ENCODE measurements around the gene SEMA3G.

The SEMA3G gene

GRCh38 chr3:52479037-52479876, 34.4 kb upstream of the SEMA3G start:
- DNase-seq = no peak

GRCh38 chr3:52477796-52478095, 32.8 kb upstream of the SEMA3G start:
- no peak for DNase-seq

GRCh38 chr3:52477076-52477795, 32.3 kb upstream of the SEMA3G start:
- DNase-seq = no peak

GRCh38 chr3:52473026-52473425, 28.1 kb upstream of the SEMA3G start:
- no peak for DNase-seq

- DNase-seq = no peak
These were observed 27.5 kb upstream of the SEMA3G start for GRCh38 chr3:52472239-52473000.

- no peak for DNase-seq
These were observed 26.7 kb upstream of the SEMA3G start for GRCh38 chr3:52471371-52472238.

GRCh38 chr3:52470920-52471319, 26.0 kb upstream of the SEMA3G start:
- DNase-seq = no peak

GRCh38 chr3:52469001-52469400, 24.1 kb upstream of the SEMA3G start:
- no peak for DNase-seq

- no peak for DNase-seq
These were observed 23.4 kb upstream of the SEMA3G start for GRCh38 chr3:52468336-52468735.

GRCh38 chr3:52463416-52463815, 18.5 kb upstream of the SEMA3G start:
- DNase-seq = no peak

- DNase-seq = no peak
These were observed 17.0 kb upstream of the SEMA3G start for GRCh38 chr3:52461874-52462273.

GRCh38 chr3:52458770-52459545, 14.1 kb upstream of the SEMA3G start:
- no peak for DNase-seq

GRCh38 chr3:52458031-52458760, 13.3 kb upstream of the SEMA3G start:
- no peak for DNase-seq

- DNase-seq = no peak
These were observed 11.9 kb upstream of the SEMA3G start for GRCh38 chr3:52456800-52457183.

- DNase-seq = no peak
These were observed 11.4 kb upstream of the SEMA3G start for GRCh38 chr3:52456169-52456799.

- no peak for DNase-seq
These were observed 10.6 kb upstream of the SEMA3G start, which contains the start of gene NISCH for GRCh38 chr3:52455283-52456168. NISCH (plus strand) TSS chr3:52455604; CDS start chr3:52455642, 38 bp downstream.

GRCh38 chr3:52454938-52455282, 10.0 kb upstream of the SEMA3G start:
- DNase-seq = no peak

GRCh38 chr3:52454250-52454937, 9.5 kb upstream of the SEMA3G start:
- DNase-seq = no peak

Measured in NCI-H2081 treated with DMSO at 0.1 percent for 48 hours (cell line).